ENCODE data around the gene SMIM11.

GRCh38 chr21:34354836-34355235, 20.5 kb upstream of the SMIM11 start:
- TF ChIP-seq EZH2phosphoT487 (IDR thresholded peaks at IDR 0.05; ENCODE audit: low read depth) (no peak), CTCF (IDR thresholded peaks at IDR 0.05; ENCODE audit: low read depth, low read length) (no peak)
